Brain microvascular endothelial cell (primary cell): ENCODE results near the gene PARD3.

Experiments
- DNase-seq: peaks from one replicate; pipeline ENCODE4 v3.0.0-alpha.2; 2020
- H3K27ac ChIP-seq: fragments of 250-450 bp; sonication (Bioruptor Pico); 2 replicates; pipeline ENCODE4 v1.5.1; 2020; ENCODE audit warnings: mild to moderate bottlenecking, moderate library complexity
- H3K27me3 ChIP-seq: fragments of 250-450 bp; sonication (Bioruptor Pico); replicated peaks from 2 replicates; pipeline ENCODE4 v1.5.1; 2020; ENCODE audit warnings: mild to moderate bottlenecking
- H3K36me3 ChIP-seq: fragments of 250-450 bp; sonication (Bioruptor Pico); replicated peaks from 2 replicates; pipeline ENCODE4 v1.5.1; 2020; ENCODE audit warnings: mild to moderate bottlenecking
- H3K4me3 ChIP-seq: 2 replicates; pipeline ENCODE4 v1.5.1; 2011; ENCODE audit warnings: low read depth, mild to moderate bottlenecking, control low read depth, low read length, moderate library complexity
- in situ Hi-C: cut with HindIII; loops from 2 replicates; pipeline ENCODE4 v1.10.0; 2017; ENCODE audit warnings: low sequenced_read_pairs, low pct_ligation_motif_present
- TF ChIP-seq, protein P1 (sequence below): IDR thresholded peaks from 2 replicates; pipeline ENCODE4 v1.5.1; 2011; ENCODE audit warnings: low read depth, mild to moderate bottlenecking, moderate library complexity, low read length, control low read depth, inconsistent platforms; ENCODE audit errors: missing control alignments

Gene PARD3

DNA sequence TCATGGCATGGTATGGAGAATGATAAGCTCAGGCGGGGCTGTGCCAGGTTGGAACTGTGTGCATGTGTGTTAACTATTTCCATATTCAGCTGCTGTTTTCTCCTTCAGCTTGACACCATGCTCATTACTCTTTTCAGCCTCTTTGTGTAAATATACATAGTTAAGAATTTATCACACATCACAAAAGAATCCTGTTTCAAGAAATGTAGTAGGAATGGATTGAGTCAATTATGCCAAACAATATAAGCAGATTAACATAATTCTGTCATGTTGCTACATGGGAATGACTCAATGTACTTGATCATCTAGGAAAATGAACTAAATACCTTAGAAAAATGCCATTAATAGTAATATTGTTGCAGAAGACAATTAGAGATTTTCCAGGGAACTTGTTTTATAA lies 687.4 kb downstream of the PARD3 start:
- TF ChIP-seq, protein P1, sequence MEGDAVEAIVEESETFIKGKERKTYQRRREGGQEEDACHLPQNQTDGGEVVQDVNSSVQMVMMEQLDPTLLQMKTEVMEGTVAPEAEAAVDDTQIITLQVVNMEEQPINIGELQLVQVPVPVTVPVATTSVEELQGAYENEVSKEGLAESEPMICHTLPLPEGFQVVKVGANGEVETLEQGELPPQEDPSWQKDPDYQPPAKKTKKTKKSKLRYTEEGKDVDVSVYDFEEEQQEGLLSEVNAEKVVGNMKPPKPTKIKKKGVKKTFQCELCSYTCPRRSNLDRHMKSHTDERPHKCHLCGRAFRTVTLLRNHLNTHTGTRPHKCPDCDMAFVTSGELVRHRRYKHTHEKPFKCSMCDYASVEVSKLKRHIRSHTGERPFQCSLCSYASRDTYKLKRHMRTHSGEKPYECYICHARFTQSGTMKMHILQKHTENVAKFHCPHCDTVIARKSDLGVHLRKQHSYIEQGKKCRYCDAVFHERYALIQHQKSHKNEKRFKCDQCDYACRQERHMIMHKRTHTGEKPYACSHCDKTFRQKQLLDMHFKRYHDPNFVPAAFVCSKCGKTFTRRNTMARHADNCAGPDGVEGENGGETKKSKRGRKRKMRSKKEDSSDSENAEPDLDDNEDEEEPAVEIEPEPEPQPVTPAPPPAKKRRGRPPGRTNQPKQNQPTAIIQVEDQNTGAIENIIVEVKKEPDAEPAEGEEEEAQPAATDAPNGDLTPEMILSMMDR, result no peak
- DNase-seq, result no peak
- Histone ChIP-seq H3K4me3 (no peak overlapping the region), H3K27ac (no peak overlapping the region), H3K27me3 (no peaks in the 10 kb centered on the region), H3K36me3 (no peaks in the 10 kb centered on the region)
- in situ Hi-C loops, result no loop called here

DNA sequence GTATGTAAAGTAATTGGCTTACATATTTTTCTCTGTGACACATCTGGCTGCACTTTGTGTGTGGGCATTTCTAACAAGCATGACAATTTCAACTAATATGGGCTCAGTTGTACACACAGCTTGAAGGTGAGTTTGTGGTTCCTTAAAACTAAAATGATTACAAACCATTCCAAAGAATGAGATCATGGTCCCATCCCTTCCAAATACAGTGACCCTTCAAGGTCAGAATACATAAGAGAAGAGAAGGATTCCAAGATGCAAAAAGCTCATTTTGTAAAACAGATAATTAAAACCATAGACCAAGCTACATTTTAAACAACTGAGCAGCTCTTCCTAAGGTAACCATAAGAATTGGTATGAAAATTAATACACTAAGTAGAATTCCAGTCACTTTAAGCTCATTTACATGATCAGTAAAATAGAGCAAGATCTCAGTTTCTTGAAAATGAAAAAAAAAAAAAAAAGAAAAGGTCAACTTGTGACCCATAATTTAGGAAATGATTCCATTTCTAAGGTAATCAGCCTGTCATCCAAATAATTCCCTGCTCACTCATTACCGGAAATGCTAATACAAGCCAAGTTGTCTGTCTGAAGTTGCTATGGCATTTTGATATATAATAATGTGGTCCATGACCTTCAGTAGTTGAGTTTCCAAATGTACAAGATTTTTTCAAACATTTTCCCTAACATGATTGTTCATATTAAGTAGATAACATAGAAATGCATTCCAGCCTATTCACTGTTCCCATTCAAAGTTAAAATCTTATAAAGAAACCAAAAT lies 688.5 kb downstream of the PARD3 start:
- in situ Hi-C loops, result no loop called here
- Histone ChIP-seq H3K36me3 (no peaks in the 10 kb centered on the region), H3K4me3 (no peak overlapping the region), H3K27ac (no peak overlapping the region), H3K27me3 (no peaks in the 10 kb centered on the region)
- TF ChIP-seq, protein P1, result no peak
- DNase-seq, result no peak

DNA sequence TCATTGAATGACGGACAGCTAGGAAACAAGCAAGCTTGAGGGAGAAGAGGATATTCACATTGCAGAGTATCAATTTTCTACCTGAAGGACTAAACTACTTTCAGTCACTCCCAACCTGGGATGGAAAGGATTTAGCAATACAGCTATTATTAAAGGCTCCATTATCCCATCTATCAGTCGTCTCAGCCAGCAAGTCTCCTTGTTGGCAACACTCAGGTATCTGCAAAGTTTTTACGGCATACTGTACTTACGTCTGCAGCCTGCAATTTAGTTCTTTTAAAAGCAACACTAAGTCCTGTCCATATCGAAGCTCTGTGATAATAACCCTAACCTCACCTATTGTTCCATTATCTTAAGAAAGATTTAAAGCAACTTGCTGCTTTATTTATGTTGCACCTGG lies 689.4 kb downstream of the PARD3 start:
- TF ChIP-seq, protein P1, result no peak

DNA sequence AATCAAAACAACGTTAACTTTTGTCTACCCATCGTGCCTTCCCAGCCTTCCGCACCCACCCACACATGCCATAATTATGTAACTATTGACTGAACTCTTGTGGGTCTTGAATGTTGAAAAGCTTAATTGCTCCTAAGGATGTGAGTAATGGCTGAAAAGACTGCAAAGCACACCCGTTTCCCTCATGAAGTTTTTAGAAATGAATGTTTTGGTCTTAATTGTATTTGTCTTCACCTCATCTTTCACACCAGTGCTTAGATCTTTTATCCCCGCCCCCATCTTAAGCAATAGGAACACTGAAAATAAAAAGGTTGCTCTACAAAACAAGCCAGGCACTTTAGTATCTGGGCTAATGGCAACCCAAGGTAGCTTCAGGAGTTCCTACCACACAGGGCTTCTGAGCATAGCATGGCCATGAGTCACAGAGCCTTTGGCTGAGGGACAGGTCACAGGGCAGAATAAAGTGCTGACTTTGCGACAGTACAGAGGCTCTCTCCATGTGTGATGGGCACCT lies 690.5 kb downstream of the PARD3 start:
- TF ChIP-seq, protein P1, result no peak
- in situ Hi-C loops, result no loop called here
- DNase-seq, result peak; percentile 30
- no peak overlapping the region for H3K27ac ChIP-seq
- H3K27me3 ChIP-seq, result no peaks in the 10 kb centered on the region
- no peak overlapping the region for H3K4me3 ChIP-seq
- H3K36me3 ChIP-seq, result no peaks in the 10 kb centered on the region

More for the DNA sequence above, 689.4 kb downstream of the PARD3 start:
- Histone ChIP-seq H3K27ac (no peak overlapping the region), H3K36me3 (no peaks in the 10 kb centered on the region), H3K27me3 (no peaks in the 10 kb centered on the region), H3K4me3 (no peak overlapping the region)
- no peak for DNase-seq
- in situ Hi-C loops, result no loop called here

DNA sequence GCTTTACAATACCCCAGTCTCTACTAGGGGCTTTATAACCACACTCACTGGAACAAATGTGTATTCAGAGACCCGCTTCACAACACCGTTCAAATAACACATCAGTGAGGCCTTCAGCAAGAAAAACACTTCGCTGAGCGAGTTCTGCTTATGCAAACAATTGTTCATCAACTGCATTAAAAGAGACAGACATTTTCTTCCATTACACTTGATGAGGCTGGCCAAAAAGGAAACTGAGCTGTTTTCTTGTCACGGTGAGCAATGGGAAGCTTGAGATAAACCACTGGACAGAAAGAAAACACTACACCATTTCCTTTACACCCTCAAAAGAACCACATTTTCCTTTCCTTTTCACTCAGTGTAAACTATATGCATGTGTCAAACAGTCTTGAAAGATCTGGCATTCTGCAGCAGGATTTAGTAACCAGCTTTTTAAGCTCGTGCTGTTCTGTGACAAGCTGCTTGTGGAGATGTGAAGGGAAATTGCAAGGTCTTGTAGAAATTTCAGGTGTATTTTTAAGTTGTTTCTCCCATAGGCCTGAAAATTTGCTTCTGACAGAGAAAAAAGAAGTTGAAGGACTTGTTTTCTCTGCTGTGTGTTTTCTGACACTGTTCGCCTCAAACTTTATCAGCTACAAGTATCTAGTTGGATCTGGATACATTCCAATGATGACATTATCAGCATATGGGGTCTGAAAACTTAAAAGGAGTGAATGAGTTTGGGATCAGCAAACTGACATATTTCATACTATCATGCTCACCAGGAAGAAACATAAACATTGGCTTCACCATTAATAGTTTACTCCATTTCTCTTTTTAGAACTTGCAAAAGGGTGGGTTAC lies 693.1 kb downstream of the PARD3 start:
- TF ChIP-seq, protein P1, result no peak
- H3K36me3 ChIP-seq, result no peaks in the 10 kb centered on the region
- no peaks in the 10 kb centered on the region for H3K27me3 ChIP-seq
- peak overlapping the region; percentile 45 for H3K27ac ChIP-seq
- no peak overlapping the region for H3K4me3 ChIP-seq
- in situ Hi-C loops, result no loop called here
- peak; percentile 62 for DNase-seq
